ENCODE data around the gene LAIR1.

GRCh38 chr19:54338521-54338920 is 26.2 kb downstream of the LAIR1 start:
- TF ChIP-seq CTCF (IDR thresholded peaks at IDR 0.05; ENCODE audit: insufficient read depth, low read length, poor library complexity, severe bottlenecking) (no peak), EZH2phosphoT487 (conservative IDR thresholded peaks at IDR 0.05; ENCODE audit: low read length) (no peak)

All from SU-DHL-6 (cell line).